Measurements from ENCODE around the gene HSF2. TPM values are rescaled to one million over a fixed set of nuclear protein-coding genes. Genes with fewer than 3 reads are reported as not detected.
A peak's percentile ranks its signal among the peaks of the same experiment; 100 is the strongest.
"Not testable (repeated sequence)": the region's sequence is repeated elsewhere in the genome, so short reads cannot be mapped to it uniquely, and the experiment has no call there.

HSF2 gene
- polyA plus RNA-seq, 1 donor = 36.7 TPM

GRCh38 chr6:122449069-122449468 is 49.6 kb downstream of the HSF2 start:
- DNase-seq = peak; percentile 12

DNA sequence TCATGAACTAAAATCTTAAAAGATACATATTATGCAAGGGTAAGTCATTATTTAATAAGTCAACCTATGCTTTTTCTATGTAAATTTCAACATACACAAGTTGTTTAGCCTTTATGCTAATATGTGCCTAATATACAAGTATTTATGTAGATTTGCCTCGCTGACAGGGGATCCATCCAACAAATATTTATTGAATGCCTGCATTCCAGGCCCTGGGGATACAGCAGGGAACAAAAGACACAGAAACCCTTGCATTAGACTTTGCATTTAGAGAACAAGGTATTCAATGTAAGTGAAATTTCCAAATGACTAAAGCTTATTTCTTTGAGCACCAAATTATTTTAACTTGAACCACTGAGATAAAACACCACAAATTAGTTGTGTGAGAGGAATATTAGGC is 53.1 kb downstream of the HSF2 start:
- DNase-seq = no peak

- DNase-seq = no peak
Observed at GRCh38 chr6:122454673-122455072, 55.2 kb downstream of the HSF2 start.

- DNase-seq = not testable (repeated sequence)
Observed at GRCh38 chr6:122455116-122455515, 55.7 kb downstream of the HSF2 start.

- no peak for DNase-seq
Observed at GRCh38 chr6:122458087-122458486, 58.6 kb downstream of the HSF2 start.

- no peak for DNase-seq
Observed at GRCh38 chr6:122459240-122459639, 59.8 kb downstream of the HSF2 start.

GRCh38 chr6:122459865-122460416 is 60.5 kb downstream of the HSF2 start:
- not testable (repeated sequence) for DNase-seq

GRCh38 chr6:122461885-122462284 is 62.4 kb downstream of the HSF2 start:
- DNase-seq = no peak

DNA sequence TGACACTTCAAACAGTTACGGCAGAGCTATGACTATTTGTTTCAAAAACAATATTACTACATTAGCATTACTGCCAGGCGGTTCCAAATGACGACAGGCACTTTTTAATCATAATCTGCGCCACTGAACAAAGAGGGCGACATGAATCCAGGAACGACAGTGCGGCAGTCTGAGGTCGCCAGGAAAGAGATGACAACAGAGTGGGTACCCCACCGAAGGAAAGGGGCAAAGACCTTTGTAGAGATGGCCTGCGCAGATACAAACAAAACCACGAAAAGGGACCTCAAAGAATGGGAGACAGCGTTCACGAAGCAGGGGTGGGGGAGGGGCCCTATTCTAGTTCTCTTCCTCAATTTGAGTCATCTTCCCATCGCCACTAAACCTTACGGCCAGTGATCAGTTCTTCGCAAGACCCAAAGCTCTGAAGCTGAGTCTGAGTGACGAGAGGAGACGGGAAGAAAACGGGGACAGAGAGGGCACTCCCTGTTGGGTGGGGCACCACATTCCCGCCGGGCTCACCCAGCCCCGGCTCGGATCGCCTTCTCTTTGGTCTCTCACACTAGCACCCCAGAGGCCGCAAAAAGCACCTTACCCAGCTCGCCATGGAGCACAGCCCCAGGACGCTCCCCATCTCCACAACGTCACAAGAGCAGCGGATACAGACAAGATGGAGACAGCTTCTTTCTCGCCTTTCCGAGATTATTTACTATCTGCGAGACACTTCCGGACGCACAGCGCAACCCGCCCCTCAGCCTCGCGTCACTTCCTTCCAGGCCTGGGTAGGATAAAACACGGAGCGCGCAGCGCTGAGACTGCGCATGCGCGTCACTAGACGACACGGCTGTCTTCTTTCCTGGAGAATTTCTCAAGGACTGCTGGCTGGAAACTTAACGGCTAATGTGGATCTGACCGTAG is 71.9 kb downstream of the HSF2 start, which contains the start of gene SERINC1:
Gene SERINC1 (minus strand): TSS at position 701 of the 915 bp plus-strand sequence. CDS start 70 bp downstream, at position 631.
- peak; percentile 96 for DNase-seq

DNA sequence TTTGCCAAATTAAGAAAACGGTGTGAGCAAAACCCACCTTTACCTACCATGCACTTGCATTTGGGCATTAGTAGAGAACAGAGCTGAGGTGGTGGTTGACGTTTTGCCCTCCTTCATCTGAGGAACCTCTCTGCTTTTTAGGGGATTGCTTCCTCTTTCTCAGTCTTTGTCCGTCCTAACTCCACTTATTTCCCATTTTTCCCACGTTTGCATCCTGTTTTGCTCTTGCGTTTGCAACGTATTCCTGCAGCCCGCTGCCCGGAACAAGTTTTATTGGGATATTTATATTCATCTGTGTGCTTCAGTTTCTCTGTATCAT is 72.5 kb downstream of the HSF2 start:
- no peak for DNase-seq

DNA sequence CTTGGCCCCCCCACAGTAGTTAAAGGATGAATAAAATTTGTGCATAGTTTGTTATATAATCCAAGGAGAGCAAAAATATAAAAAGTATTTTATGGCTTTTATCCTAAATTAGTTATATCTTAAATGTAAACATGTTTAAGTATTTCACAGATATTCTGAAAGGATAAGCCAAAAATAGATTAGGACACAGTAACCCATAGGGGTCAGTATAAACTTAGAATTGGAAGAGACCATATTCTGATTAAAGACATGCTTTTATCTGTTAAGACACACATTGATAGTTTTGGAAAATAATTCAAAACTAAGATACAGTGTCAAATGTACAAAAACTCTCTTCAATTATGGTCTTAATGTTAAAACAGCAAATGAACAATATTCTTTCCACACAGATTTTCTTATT is 76.7 kb downstream of the HSF2 start:
- no peak for DNase-seq

- no peak for DNase-seq
Observed at GRCh38 chr6:122482750-122483080, 83.3 kb downstream of the HSF2 start.

Other genes starting within 250 kb of the HSF2 start
- gene SERINC1, start 72.2 kb downstream of the HSF2 start, polyA plus RNA-seq (ENCODE audit: insufficient read length) = 221 TPM
- gene PKIB, start 210.8 kb downstream of the HSF2 start, polyA plus RNA-seq (ENCODE audit: insufficient read length) = 1.3 TPM